Keratinocyte (primary cell): ENCODE measurements around the gene P2RY8. TPM values are rescaled to one million over a fixed set of nuclear protein-coding genes. Genes with fewer than 3 reads are reported as not detected.

Experiments
- DNase-seq: peaks from one replicate; pipeline ENCODE4 v3.0.0-alpha.2; 2011; ENCODE audit warnings: low read depth, missing footprints, low spot score
- FAIRE-seq: peaks from 2 replicates; lab custom pipeline; 2011; peaks lifted over from hg19 to GRCh38; lab: Jason Lieb, UNC
- H2AFZ ChIP-seq: 2 replicates; pipeline ENCODE4 v1.6.0; 2012; ENCODE audit warnings: low read length, control low read depth, inconsistent platforms; ENCODE audit not compliant: control insufficient read depth
- H3K27ac ChIP-seq: 2 replicates; pipeline ENCODE4 v1.5.1; 2011; ENCODE audit warnings: low read length; ENCODE audit not compliant: control insufficient read depth, insufficient read depth
- H3K27me3 ChIP-seq: 3 replicates; pipeline ENCODE4 v1.6.0; 2011; ENCODE audit warnings: low read length; ENCODE audit not compliant: control insufficient read depth, insufficient read depth; ENCODE audit errors: extremely low read depth
- H3K36me3 ChIP-seq, 2 experiments: 2 replicates in 1 of 2; 3 replicates in 1 of 2; pipeline ENCODE4 v1.5.1; 2011; ENCODE audit warnings: low read length in 2 of 2, mild to moderate bottlenecking in 1 of 2; ENCODE audit not compliant: control insufficient read depth in 2 of 2, insufficient read depth in 2 of 2; ENCODE audit errors: extremely low read depth in 1 of 2
- H3K4me1 ChIP-seq: 3 replicates; pipeline ENCODE4 v1.5.1; 2011; ENCODE audit warnings: low read length; ENCODE audit not compliant: control insufficient read depth, insufficient read depth; ENCODE audit errors: extremely low read depth
- H3K4me2 ChIP-seq: 3 replicates; pipeline ENCODE4 v1.6.0; 2011; ENCODE audit warnings: low read depth, low read length; ENCODE audit not compliant: control insufficient read depth, insufficient read depth; ENCODE audit errors: extremely low read depth
- H3K4me3 ChIP-seq, 3 experiments: fragments of 200-600 bp in 1 of 3; sonication (generic) in 1 of 3; 2 replicates in 2 of 3; 3 replicates in 1 of 3; pipeline ENCODE4 v1.5.1; 2011 to 2016; ENCODE audit warnings: low read length in 3 of 3, mild to moderate bottlenecking in 3 of 3, control low read depth in 2 of 3, inconsistent platforms in 1 of 3, low read depth in 1 of 3, mixed read lengths in 1 of 3, mixed run types in 1 of 3, moderate library complexity in 1 of 3; ENCODE audit not compliant: control insufficient read depth in 2 of 3, insufficient read depth in 2 of 3; ENCODE audit errors: extremely low read depth in 1 of 3
- H3K79me2 ChIP-seq: 2 replicates; pipeline ENCODE4 v1.6.0; 2012; ENCODE audit warnings: low read length; ENCODE audit not compliant: control insufficient read depth, insufficient read depth
- H3K9ac ChIP-seq: 3 replicates; pipeline ENCODE4 v1.6.0; 2011; ENCODE audit warnings: low read length; ENCODE audit not compliant: control insufficient read depth, insufficient read depth; ENCODE audit errors: extremely low read depth
- H3K9me1 ChIP-seq: 3 replicates; pipeline ENCODE4 v1.6.0; 2011; ENCODE audit warnings: low read length; ENCODE audit not compliant: control insufficient read depth, insufficient read depth; ENCODE audit errors: extremely low read depth
- H3K9me3 ChIP-seq: 2 replicates; pipeline ENCODE4 v1.5.1; 2012; ENCODE audit warnings: low read depth, low read length; ENCODE audit not compliant: control insufficient read depth
- H4K20me1 ChIP-seq: 3 replicates; pipeline ENCODE4 v1.6.0; 2011; ENCODE audit warnings: low read length; ENCODE audit not compliant: control insufficient read depth, insufficient read depth; ENCODE audit errors: extremely low read depth
- CTCF ChIP-seq, 3 experiments: IDR thresholded peaks in 1 of 3; conservative IDR thresholded peaks in 1 of 3; optimal IDR thresholded peaks in 1 of 3; 2 replicates in 2 of 3; 3 replicates in 1 of 3; pipeline versions ENCODE3 to v1.5.1; 2011; ENCODE audit warnings: low read length in 3 of 3, mild to moderate bottlenecking in 3 of 3, moderate library complexity in 2 of 3, control low read depth in 1 of 3, inconsistent platforms in 1 of 3; ENCODE audit not compliant: insufficient read depth in 2 of 3; ENCODE audit errors: extremely low read depth in 1 of 3
- EZH2 ChIP-seq: IDR thresholded peaks from one replicate; pipeline ENCODE4 v1.6.1; 2012; ENCODE audit warnings: inconsistent platforms, mild to moderate bottlenecking, low read length, moderate library complexity
- dilution Hi-C: fragments of 300-500 bp; cut with MboI; formaldehyde crosslinking; loops from one replicate; pipeline ENCODE4 v1.7.0; 2020; ENCODE audit warnings: low sequenced_read_pairs; ENCODE audit not compliant: extremely low pct_ligation_motif_present
- polyA plus RNA-seq, 5 experiments: library from polyadenylated mRNA; depleted of rRNA in 3 of 5; stranded (reverse) in 3 of 5; stranded (forward) in 1 of 5; unstranded in 1 of 5; fragments of >200 nt; gene quantifications; 1 replicate in 1 of 5; 2 replicates in 3 of 5; 3 replicates in 1 of 5; pipeline versions ENCODE4 v1.2.1 to v1.2.3, GENCODE V29; 2011 to 2012; ENCODE audit warnings: missing spikeins in 2 of 5, low read depth in 1 of 5, low replicate concordance in 1 of 5

P2RY8 gene
- polyA plus RNA-seq, 1 donor (not counting 4 experiments of a cell fraction or from before 2014, with no cell fraction given): not detected

GRCh38 chrX:1477801-1478458 lies 59.1 kb downstream of the P2RY8 start:
- Histone ChIP-seq H3K36me3 (no peaks in the 10 kb centered on the region), H4K20me1 (no peaks in the 10 kb centered on the region), H3K9ac (no peak overlapping the region), H2AFZ (no peak overlapping the region), H3K4me1 (no peaks in the 10 kb centered on the region), H3K27me3 (no peaks in the 10 kb centered on the region), H3K27ac (no peak overlapping the region), H3K79me2 (no peaks in the 10 kb centered on the region), H3K9me1 (no peaks in the 10 kb centered on the region), H3K9me3 (no peaks in the 10 kb centered on the region), H3K4me2 (no peak overlapping the region), H3K4me3 (no peak overlapping the region)
- TF ChIP-seq EZH2: no peak
- DNase-seq (no peak), FAIRE-seq (no peak)
- dilution Hi-C loops: no loop called here

DNA sequence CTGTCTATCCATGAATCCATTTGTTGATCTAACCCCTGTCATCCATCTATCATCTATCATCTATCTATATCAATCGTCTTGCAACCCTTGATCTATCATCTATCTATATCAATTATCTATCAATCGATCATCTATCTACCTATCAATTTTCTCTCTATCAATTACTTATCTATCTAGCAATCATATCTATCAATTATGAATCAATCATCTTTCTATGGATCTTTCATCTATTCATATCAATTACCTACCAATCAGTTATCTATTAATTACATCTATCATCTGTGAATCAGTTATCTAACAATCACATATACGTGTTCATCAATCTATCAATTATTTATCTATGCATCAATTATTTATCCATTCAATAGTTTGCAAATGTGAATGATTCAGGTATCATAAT lies 59.8 kb downstream of the P2RY8 start:
- dilution Hi-C loops: no loop called here
- Histone ChIP-seq H3K79me2 (no peaks in the 10 kb centered on the region), H3K27me3 (no peaks in the 10 kb centered on the region), H3K4me3 (no peak overlapping the region), H4K20me1 (no peaks in the 10 kb centered on the region), H2AFZ (no peak overlapping the region), H3K9ac (no peak overlapping the region), H3K4me2 (no peak overlapping the region), H3K27ac (no peak overlapping the region), H3K9me1 (no peaks in the 10 kb centered on the region), H3K4me1 (no peaks in the 10 kb centered on the region), H3K9me3 (no peaks in the 10 kb centered on the region), H3K36me3 (no peaks in the 10 kb centered on the region)
- FAIRE-seq (no peak), DNase-seq (no peak)
- no peak for TF ChIP-seq CTCF (optimal IDR thresholded peaks at IDR 0.05 in 1 of 3, IDR thresholded peaks at IDR 0.05 in 1 of 3, conservative IDR thresholded peaks at IDR 0.05 in 1 of 3; ENCODE audit: extremely low read depth in 1 of 3, insufficient read depth in 2 of 3, low read length in 3 of 3)
- TF ChIP-seq EZH2: no peak

GRCh38 chrX:1476682-1477081 lies 60.3 kb downstream of the P2RY8 start:
- no peak overlapping the region for H3K27ac ChIP-seq
- dilution Hi-C loops: no loop called here
- no peak overlapping the region for H3K4me3 ChIP-seq
- H3K9ac ChIP-seq: no peak overlapping the region
- no peaks in the 10 kb centered on the region for H3K27me3 ChIP-seq
- H3K9me1 ChIP-seq: no peaks in the 10 kb centered on the region
- no peak for DNase-seq
- no peak overlapping the region for H2AFZ ChIP-seq
- no peaks in the 10 kb centered on the region for H3K79me2 ChIP-seq
- H3K4me2 ChIP-seq: no peak overlapping the region
- H3K4me1 ChIP-seq: no peaks in the 10 kb centered on the region
- FAIRE-seq: no peak
- no peaks in the 10 kb centered on the region for H3K36me3 ChIP-seq
- TF ChIP-seq EZH2 (no peak), CTCF (optimal IDR thresholded peaks at IDR 0.05 in 1 of 3, IDR thresholded peaks at IDR 0.05 in 1 of 3, conservative IDR thresholded peaks at IDR 0.05 in 1 of 3; ENCODE audit: extremely low read depth in 1 of 3, insufficient read depth in 2 of 3, low read length in 3 of 3) (no peak)
- no peaks in the 10 kb centered on the region for H4K20me1 ChIP-seq
- H3K9me3 ChIP-seq: no peaks in the 10 kb centered on the region
